SU-DHL-6 (cell line): ENCODE measurements around the gene SPP1.

Source experiments
- EZH2phosphoT487 ChIP-seq: fragments of 200-600 bp; sonication (generic), shearing (Covaris generic); conservative IDR thresholded peaks from 2 replicates; pipeline ENCODE4 v1.6.1; 2018; ENCODE audit warnings: mild to moderate bottlenecking, antibody characterized with exemption, low read length, moderate library complexity, mixed read lengths
- TF ChIP-seq, protein P1 (sequence below): fragments of 200-600 bp; sonication (generic); IDR thresholded peaks from one replicate; pipeline ENCODE4 v1.5.1; 2017; ENCODE audit warnings: antibody characterized with exemption, mild to moderate bottlenecking, low read length, moderate library complexity; ENCODE audit not compliant: insufficient read depth, poor library complexity, severe bottlenecking

DNA sequence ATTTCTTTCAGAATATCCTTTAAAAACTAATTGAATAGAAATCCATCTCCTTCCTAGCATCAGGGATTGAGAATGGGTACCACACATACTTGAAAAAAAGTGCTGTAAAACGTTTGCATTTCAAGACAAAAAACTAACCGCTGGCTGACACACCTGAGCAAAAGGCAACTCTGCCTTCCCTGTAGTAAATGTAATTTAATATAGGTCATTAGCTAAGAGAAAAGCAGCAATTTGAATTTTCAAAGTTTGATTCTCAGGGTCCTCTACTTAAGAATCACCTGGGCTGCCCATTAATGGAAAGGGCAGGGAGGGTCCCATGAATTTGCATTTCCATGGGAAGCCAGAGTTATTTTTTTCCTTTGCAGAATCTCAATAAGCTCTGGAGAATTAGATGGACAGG lies 40.5 kb upstream of the SPP1 start:
- TF ChIP-seq, protein P1, sequence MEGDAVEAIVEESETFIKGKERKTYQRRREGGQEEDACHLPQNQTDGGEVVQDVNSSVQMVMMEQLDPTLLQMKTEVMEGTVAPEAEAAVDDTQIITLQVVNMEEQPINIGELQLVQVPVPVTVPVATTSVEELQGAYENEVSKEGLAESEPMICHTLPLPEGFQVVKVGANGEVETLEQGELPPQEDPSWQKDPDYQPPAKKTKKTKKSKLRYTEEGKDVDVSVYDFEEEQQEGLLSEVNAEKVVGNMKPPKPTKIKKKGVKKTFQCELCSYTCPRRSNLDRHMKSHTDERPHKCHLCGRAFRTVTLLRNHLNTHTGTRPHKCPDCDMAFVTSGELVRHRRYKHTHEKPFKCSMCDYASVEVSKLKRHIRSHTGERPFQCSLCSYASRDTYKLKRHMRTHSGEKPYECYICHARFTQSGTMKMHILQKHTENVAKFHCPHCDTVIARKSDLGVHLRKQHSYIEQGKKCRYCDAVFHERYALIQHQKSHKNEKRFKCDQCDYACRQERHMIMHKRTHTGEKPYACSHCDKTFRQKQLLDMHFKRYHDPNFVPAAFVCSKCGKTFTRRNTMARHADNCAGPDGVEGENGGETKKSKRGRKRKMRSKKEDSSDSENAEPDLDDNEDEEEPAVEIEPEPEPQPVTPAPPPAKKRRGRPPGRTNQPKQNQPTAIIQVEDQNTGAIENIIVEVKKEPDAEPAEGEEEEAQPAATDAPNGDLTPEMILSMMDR = no peak
- no peak for TF ChIP-seq EZH2phosphoT487
